Measurements from ENCODE around the gene EHMT2. TPM values are rescaled to one million over a fixed set of nuclear protein-coding genes. Genes with fewer than 3 reads are reported as not detected.

The EHMT2 gene
- total and polyA plus RNA-seq, 2 of the 13 experiments (the other 11 are each of a cell fraction or from before 2014, with no cell fraction given): 55.2 to 69.2 TPM

DNA sequence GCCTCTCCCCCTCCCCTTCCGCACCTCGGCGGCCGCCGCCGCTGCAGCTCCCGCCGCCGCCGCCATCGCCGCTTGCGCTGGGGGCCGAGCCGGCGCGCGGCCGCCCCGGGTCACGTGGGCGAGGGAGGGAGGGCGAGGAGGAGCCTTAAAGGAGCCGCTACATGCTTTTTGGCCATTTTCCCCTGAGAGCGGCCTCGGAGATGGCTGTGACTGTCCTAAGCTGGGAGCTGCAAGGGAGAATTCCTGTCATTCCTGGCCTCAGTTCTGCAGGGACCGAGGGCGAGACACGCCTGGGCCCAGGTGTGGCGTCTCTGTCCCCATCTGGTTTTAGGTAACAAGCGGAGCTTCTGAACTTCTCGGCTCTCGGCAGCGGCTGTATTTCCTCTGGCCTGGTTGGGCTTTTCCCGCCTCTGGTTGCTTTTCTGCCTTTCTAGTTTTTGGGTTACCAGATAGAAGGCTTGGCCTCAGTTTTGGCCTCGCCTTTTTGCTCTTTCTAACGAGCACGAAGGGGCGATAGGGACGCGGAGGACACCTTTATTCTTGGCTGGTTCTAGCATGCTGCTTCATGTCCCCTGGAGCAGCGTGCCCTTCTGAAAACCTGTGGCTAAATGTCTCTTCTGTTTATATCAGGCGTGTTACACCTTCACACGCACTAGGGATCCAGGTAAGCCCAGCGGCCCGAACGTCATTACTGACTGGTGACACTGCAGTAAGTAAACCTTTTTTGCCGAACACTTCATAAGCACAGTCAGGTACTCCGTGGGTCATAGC lies at the start of gene EHMT2 (continued):
- TF ChIP-seq, protein P1, sequence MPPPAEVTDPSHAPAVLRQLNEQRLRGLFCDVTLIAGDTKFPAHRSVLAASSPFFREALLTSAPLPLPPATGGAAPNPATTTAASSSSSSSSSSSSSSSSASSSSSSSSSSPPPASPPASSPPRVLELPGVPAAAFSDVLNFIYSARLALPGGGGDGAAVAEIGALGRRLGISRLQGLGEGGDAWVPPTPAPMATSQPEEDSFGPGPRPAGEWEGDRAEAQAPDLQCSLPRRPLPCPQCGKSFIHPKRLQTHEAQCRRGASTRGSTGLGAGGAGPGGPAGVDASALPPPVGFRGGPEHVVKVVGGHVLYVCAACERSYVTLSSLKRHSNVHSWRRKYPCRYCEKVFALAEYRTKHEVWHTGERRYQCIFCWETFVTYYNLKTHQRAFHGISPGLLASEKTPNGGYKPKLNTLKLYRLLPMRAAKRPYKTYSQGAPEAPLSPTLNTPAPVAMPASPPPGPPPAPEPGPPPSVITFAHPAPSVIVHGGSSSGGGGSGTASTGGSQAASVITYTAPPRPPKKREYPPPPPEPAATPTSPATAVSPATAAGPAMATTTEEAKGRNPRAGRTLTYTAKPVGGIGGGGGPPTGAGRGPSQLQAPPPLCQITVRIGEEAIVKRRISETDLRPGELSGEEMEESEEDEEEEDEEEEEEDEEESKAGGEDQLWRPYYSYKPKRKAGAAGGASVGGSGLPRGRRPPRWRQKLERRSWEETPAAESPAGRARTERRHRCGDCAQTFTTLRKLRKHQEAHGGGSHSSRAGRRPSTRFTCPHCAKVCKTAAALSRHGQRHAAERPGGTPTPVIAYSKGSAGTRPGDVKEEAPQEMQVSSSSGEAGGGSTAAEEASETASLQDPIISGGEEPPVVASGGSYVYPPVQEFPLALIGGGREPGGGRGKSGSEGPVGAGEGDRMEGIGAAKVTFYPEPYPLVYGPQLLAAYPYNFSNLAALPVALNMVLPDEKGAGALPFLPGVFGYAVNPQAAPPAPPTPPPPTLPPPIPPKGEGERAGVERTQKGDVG (CRISPR knock-in tag; IDR thresholded peaks at IDR 0.05; ENCODE audit: borderline replicate concordance): no peak
- TF ChIP-seq ZSCAN25 (CRISPR knock-in tag; IDR thresholded peaks at IDR 0.05): no peak
- TF ChIP-seq, protein P2, sequence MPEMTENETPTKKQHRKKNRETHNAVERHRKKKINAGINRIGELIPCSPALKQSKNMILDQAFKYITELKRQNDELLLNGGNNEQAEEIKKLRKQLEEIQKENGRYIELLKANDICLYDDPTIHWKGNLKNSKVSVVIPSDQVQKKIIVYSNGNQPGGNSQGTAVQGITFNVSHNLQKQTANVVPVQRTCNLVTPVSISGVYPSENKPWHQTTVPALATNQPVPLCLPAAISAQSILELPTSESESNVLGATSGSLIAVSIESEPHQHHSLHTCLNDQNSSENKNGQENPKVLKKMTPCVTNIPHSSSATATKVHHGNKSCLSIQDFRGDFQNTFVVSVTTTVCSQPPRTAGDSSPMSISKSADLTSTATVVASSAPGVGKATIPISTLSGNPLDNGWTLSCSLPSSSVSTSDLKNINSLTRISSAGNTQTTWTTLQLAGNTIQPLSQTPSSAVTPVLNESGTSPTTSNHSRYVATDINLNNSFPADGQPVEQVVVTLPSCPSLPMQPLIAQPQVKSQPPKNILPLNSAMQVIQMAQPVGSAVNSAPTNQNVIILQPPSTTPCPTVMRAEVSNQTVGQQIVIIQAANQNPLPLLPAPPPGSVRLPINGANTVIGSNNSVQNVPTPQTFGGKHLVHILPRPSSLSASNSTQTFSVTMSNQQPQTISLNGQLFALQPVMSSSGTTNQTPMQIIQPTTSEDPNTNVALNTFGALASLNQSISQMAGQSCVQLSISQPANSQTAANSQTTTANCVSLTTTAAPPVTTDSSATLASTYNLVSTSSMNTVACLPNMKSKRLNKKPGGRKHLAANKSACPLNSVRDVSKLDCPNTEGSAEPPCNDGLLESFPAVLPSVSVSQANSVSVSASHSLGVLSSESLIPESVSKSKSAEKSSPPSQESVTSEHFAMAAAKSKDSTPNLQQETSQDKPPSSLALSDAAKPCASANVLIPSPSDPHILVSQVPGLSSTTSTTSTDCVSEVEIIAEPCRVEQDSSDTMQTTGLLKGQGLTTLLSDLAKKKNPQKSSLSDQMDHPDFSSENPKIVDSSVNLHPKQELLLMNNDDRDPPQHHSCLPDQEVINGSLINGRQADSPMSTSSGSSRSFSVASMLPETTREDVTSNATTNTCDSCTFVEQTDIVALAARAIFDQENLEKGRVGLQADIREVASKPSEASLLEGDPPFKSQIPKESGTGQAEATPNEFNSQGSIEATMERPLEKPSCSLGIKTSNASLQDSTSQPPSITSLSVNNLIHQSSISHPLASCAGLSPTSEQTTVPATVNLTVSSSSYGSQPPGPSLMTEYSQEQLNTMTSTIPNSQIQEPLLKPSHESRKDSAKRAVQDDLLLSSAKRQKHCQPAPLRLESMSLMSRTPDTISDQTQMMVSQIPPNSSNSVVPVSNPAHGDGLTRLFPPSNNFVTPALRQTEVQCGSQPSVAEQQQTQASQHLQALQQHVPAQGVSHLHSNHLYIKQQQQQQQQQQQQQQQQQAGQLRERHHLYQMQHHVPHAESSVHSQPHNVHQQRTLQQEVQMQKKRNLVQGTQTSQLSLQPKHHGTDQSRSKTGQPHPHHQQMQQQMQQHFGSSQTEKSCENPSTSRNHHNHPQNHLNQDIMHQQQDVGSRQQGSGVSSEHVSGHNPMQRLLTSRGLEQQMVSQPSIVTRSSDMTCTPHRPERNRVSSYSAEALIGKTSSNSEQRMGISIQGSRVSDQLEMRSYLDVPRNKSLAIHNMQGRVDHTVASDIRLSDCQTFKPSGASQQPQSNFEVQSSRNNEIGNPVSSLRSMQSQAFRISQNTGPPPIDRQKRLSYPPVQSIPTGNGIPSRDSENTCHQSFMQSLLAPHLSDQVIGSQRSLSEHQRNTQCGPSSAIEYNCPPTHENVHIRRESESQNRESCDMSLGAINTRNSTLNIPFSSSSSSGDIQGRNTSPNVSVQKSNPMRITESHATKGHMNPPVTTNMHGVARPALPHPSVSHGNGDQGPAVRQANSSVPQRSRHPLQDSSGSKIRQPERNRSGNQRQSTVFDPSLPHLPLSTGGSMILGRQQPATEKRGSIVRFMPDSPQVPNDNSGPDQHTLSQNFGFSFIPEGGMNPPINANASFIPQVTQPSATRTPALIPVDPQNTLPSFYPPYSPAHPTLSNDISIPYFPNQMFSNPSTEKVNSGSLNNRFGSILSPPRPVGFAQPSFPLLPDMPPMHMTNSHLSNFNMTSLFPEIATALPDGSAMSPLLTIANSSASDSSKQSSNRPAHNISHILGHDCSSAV (CRISPR knock-in tag; IDR thresholded peaks at IDR 0.05; ENCODE audit: borderline replicate concordance): 0 out of 2 replicates have a peak, but pooled peaks have one; percentile 21
- TF ChIP-seq ZNF776 (CRISPR knock-in tag; IDR thresholded peaks at IDR 0.05): no peak
- no peak; the same call in 1 of the 2 replicates for TF ChIP-seq SAP130 (CRISPR knock-in tag; IDR thresholded peaks at IDR 0.05; ENCODE audit: low read depth)
- no peak for TF ChIP-seq ZNF263 (CRISPR knock-in tag; IDR thresholded peaks at IDR 0.05)
- peak; percentile 82 for TF ChIP-seq RBFOX2 (IDR thresholded peaks at IDR 0.05; ENCODE audit: low read depth, low read length)
- TF ChIP-seq KDM3A (CRISPR knock-in tag; IDR thresholded peaks at IDR 0.05; ENCODE audit: low read depth): no peak
- TF ChIP-seq ZNF563 (CRISPR knock-in tag; IDR thresholded peaks at IDR 0.05): 0 out of 2 replicates have a peak, but pooled peaks have one; percentile 41
- TF ChIP-seq, protein P3, sequence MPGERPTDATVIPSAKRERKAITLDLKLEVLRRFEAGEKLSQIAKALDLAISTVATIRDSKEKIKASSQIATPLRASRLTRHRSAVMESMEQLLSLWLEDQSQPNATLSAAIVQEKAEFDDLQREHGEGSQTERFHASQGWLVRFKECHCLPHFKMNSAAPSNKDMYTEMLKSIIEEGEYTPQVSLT (CRISPR knock-in tag; IDR thresholded peaks at IDR 0.05; ENCODE audit: borderline replicate concordance, low read depth): no peak
- no peak for TF ChIP-seq SP2 (CRISPR knock-in tag; IDR thresholded peaks at IDR 0.05)
- no peak for TF ChIP-seq ZNF546 (CRISPR knock-in tag; conservative IDR thresholded peaks at IDR 0.05)
- TF ChIP-seq ZC3H4 (CRISPR knock-in tag; IDR thresholded peaks at IDR 0.05; ENCODE audit: borderline replicate concordance): no peak
- no peak for TF ChIP-seq MIXL1 (CRISPR knock-in tag; IDR thresholded peaks at IDR 0.05)
- TF ChIP-seq, protein P4, sequence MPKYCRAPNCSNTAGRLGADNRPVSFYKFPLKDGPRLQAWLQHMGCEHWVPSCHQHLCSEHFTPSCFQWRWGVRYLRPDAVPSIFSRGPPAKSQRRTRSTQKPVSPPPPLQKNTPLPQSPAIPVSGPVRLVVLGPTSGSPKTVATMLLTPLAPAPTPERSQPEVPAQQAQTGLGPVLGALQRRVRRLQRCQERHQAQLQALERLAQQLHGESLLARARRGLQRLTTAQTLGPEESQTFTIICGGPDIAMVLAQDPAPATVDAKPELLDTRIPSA (CRISPR knock-in tag; IDR thresholded peaks at IDR 0.05; ENCODE audit: borderline replicate concordance): no peak
- TF ChIP-seq ZBTB1 (CRISPR knock-in tag; IDR thresholded peaks at IDR 0.05; ENCODE audit: borderline replicate concordance): no peak
- TF ChIP-seq MEF2D (CRISPR knock-in tag; IDR thresholded peaks at IDR 0.05): peak; percentile 31; the same call in 1 of the 2 replicates
- no peak for TF ChIP-seq HHEX (CRISPR knock-in tag; IDR thresholded peaks at IDR 0.05)

Measured in HepG2 (cell line).